Suprapubic skin (tissue), 4 donors: ENCODE measurements around the gene NPHP4.

ENCODE experiments used
- EP300 ChIP-seq: sonication (generic); formaldehyde crosslinking; IDR thresholded peaks from one replicate; pipeline ENCODE4 v1.6.1; 2017; ENCODE audit warnings: antibody characterized with exemption
- POLR2A ChIP-seq, 2 donors: fragments of 450-650 bp; IDR thresholded peaks; one replicate each; pipeline ENCODE4 v1.6.1; 2017; ENCODE audit warnings: antibody characterized with exemption in 2 of 2, mild to moderate bottlenecking in 2 of 2, moderate library complexity in 2 of 2
- POLR2AphosphoS5 ChIP-seq, 3 donors: sonication (generic); formaldehyde crosslinking; IDR thresholded peaks; one replicate each; pipeline ENCODE4 v1.6.1; 2017; ENCODE audit warnings: antibody characterized with exemption in 3 of 3
- TF ChIP-seq, protein P1 (sequence below), 2 donors: fragments of 200-600 bp in 1 of 2; fragments of 450-650 bp in 1 of 2; sonication (generic) in 1 of 2; IDR thresholded peaks; one replicate each; pipeline ENCODE4 v1.5.1; 2016 to 2019; ENCODE audit warnings: antibody characterized with exemption in 2 of 2, mild to moderate bottlenecking in 1 of 2, moderate library complexity in 1 of 2

DNA sequence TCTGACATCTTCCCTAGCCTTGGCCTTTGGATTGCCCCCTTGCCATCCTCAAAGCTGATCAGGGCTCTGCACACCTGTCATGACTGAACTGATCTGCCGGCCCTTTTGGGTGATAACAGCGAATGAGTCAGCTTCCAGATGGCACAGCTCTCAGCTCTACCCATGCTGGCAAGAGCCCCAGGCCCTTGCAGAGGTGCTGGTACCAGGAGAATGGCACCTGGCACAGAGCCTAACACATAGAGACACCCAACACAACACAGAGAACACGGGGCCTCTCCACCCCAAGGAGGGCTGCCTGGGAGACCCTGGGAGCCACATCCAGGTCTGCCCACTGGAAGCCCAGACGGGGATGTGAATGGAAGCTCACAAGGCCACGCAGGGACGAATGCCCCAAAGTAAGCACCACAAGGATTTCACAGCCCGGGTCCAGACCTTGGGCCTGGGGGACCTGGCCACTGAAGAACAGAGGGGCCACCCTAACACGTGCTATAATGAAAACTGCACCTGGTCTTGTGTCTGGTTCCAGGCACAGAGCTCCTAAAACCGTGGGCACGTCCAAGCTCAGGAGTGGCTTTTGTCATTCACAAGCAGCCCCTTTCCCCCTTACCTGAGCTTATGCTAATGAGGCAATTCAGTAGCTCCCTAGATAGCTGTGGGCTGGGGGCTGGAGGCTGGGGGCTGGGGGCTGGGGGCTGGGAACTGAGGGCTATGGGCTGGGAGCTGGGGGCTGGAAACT lies 160.5 kb downstream of the NPHP4 start:
- TF ChIP-seq, protein P1, sequence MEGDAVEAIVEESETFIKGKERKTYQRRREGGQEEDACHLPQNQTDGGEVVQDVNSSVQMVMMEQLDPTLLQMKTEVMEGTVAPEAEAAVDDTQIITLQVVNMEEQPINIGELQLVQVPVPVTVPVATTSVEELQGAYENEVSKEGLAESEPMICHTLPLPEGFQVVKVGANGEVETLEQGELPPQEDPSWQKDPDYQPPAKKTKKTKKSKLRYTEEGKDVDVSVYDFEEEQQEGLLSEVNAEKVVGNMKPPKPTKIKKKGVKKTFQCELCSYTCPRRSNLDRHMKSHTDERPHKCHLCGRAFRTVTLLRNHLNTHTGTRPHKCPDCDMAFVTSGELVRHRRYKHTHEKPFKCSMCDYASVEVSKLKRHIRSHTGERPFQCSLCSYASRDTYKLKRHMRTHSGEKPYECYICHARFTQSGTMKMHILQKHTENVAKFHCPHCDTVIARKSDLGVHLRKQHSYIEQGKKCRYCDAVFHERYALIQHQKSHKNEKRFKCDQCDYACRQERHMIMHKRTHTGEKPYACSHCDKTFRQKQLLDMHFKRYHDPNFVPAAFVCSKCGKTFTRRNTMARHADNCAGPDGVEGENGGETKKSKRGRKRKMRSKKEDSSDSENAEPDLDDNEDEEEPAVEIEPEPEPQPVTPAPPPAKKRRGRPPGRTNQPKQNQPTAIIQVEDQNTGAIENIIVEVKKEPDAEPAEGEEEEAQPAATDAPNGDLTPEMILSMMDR (IDR thresholded peaks at IDR 0.05), result no peak
- TF ChIP-seq POLR2A (IDR thresholded peaks at IDR 0.05), result no peak
- no peak for TF ChIP-seq EP300
- TF ChIP-seq POLR2AphosphoS5 (IDR thresholded peaks at IDR 0.05), result no peak
